ENCODE measurements around the gene CDK17. TPM values are rescaled to one million over a fixed set of nuclear protein-coding genes. Genes with fewer than 3 reads are reported as not detected.

CDK17 gene
- total and polyA plus RNA-seq, 2 donors (not counting 1 experiment from before 2014, with no cell fraction given) = 15.6 to 87.8 TPM

GRCh38 chr12:96366381-96366654, 33.9 kb downstream of the CDK17 start:
- H4K20me1 ChIP-seq (ENCODE audit: control insufficient read depth, insufficient read depth, low read length, poor library complexity, severe bottlenecking) = peaks cover 73% of the 10 kb centered on the region
- H2AFZ ChIP-seq (ENCODE audit: insufficient read depth, low read depth, low read length, poor library complexity, severe bottlenecking) = no peak overlapping the region
- H3K4me1 Mint-ChIP-seq = peaks cover 53% of the 10 kb centered on the region
- peaks cover 0 to 2% of the 10 kb centered on the region in 2 experiments for H3K36me3 ChIP-seq (replicated peaks in 1 of 2; ENCODE audit: control extremely low read depth in 1 of 2, control insufficient read depth in 1 of 2, extremely low read depth in 1 of 2, insufficient read depth in 2 of 2, low read length in 1 of 2)
- H3K4me3 ChIP-seq (ENCODE audit: control extremely low read depth in 1 of 5, extremely low read depth in 1 of 5, insufficient read depth in 1 of 5, low read depth in 2 of 5, low read length in 4 of 5) = no peak overlapping the region
- H3K27ac ChIP-seq (ENCODE audit: low read length in 2 of 2) = no peak overlapping the region
- POLR2A ChIA-PET = no interaction called here
- CTCF ChIA-PET = no interaction called here
- no peaks in the 10 kb centered on the region for H3K9me3 ChIP-seq (ENCODE audit: control extremely low read depth in 1 of 3, control insufficient read depth in 2 of 3, insufficient read depth in 1 of 3, low read length in 2 of 3)
- WGBS (ENCODE audit: insufficient coverage) = no CpG with 5 or more reads among the region's 2 CpGs
- H3K9me3 Mint-ChIP-seq (ENCODE audit: insufficient read depth) = no peaks in the 10 kb centered on the region
- peaks cover 4 to 9% of the 10 kb centered on the region in 2 donors for H3K4me1 ChIP-seq (ENCODE audit: control insufficient read depth in 2 of 2, insufficient read depth in 2 of 2, low read length in 2 of 2)
- intact Hi-C loops (cut with micrococcal nuclease) = loop anchor here (5.0 kb wide), 1 partner anchor 39 kb away; no protein-coding TSS in a partner anchor
- ATAC-seq (ENCODE audit: low read depth) = no peak
- H3K27me3 Mint-ChIP-seq = no peaks in the 10 kb centered on the region
- no peaks in the 10 kb centered on the region for H3K27me3 ChIP-seq (replicated peaks in 1 of 4; ENCODE audit: control extremely low read depth in 1 of 4, control insufficient read depth in 3 of 4, insufficient read depth in 4 of 4, low read length in 3 of 4)
- H3K27ac Mint-ChIP-seq = no peak overlapping the region
- H3K4me2 ChIP-seq (replicated peaks; ENCODE audit: low read depth, low read length, poor library complexity, severe bottlenecking) = no peak overlapping the region
- no peak overlapping the region for H3K9ac ChIP-seq (ENCODE audit: low read length)
- peaks cover 99% of the 10 kb centered on the region for H3K79me2 ChIP-seq (ENCODE audit: control insufficient read depth, insufficient read depth, low read length)
- H3K4me3 Mint-ChIP-seq = no peak overlapping the region
- TF ChIP-seq EZH2 (IDR thresholded peaks at IDR 0.05; ENCODE audit: borderline replicate concordance, insufficient read depth, low read depth, low read length, poor library complexity, severe bottlenecking) (no peak), CTCF (IDR thresholded peaks at IDR 0.05) (no peak)
- DNase-seq = no peak

GRCh38 chr12:96365604-96366380, 34.4 kb downstream of the CDK17 start:
- Histone ChIP-seq H3K27ac (ENCODE audit: low read length in 2 of 2) (no peak overlapping the region), H3K27me3 (replicated peaks in 1 of 4; ENCODE audit: control extremely low read depth in 1 of 4, control insufficient read depth in 3 of 4, insufficient read depth in 4 of 4, low read length in 3 of 4) (no peaks in the 10 kb centered on the region), H3K36me3 (replicated peaks in 1 of 2; ENCODE audit: control extremely low read depth in 1 of 2, control insufficient read depth in 1 of 2, extremely low read depth in 1 of 2, insufficient read depth in 2 of 2, low read length in 1 of 2) (peaks cover 0 to 3% of the 10 kb centered on the region in 2 experiments), H3K79me2 (ENCODE audit: control insufficient read depth, insufficient read depth, low read length) (peaks cover 99% of the 10 kb centered on the region), H3K4me1 (ENCODE audit: control insufficient read depth in 2 of 2, insufficient read depth in 2 of 2, low read length in 2 of 2) (peaks cover 8 to 14% of the 10 kb centered on the region in 2 donors), H4K20me1 (ENCODE audit: control insufficient read depth, insufficient read depth, low read length, poor library complexity, severe bottlenecking) (peaks cover 76% of the 10 kb centered on the region), H3K9ac (ENCODE audit: low read length) (no peak overlapping the region), H3K9me3 (ENCODE audit: control extremely low read depth in 1 of 3, control insufficient read depth in 2 of 3, insufficient read depth in 1 of 3, low read length in 2 of 3) (no peaks in the 10 kb centered on the region), H2AFZ (ENCODE audit: insufficient read depth, low read depth, low read length, poor library complexity, severe bottlenecking) (no peak overlapping the region), H3K4me2 (replicated peaks; ENCODE audit: low read depth, low read length, poor library complexity, severe bottlenecking) (no peak overlapping the region), H3K4me3 (ENCODE audit: control extremely low read depth in 1 of 5, extremely low read depth in 1 of 5, insufficient read depth in 1 of 5, low read depth in 2 of 5, low read length in 4 of 5) (no peak overlapping the region)
- CTCF ChIA-PET = no interaction called here
- Mint-ChIP-seq H3K27ac (no peak overlapping the region), H3K27me3 (no peaks in the 10 kb centered on the region), H3K4me1 (peaks cover 54% of the 10 kb centered on the region), H3K4me3 (no peak overlapping the region), H3K9me3 (ENCODE audit: insufficient read depth) (no peaks in the 10 kb centered on the region)
- ATAC-seq (ENCODE audit: low read depth) (no peak), DNase-seq (no peak)
- intact Hi-C loops (cut with micrococcal nuclease) = loop anchor here (5.0 kb wide), 1 partner anchor 38 kb away; no protein-coding TSS in a partner anchor
- POLR2A ChIA-PET = no interaction called here
- no CpG with 5 or more reads among the region's 2 CpGs for WGBS (ENCODE audit: insufficient coverage)
- no peak for TF ChIP-seq CTCF (IDR thresholded peaks at IDR 0.05)
- TF ChIP-seq EZH2 (IDR thresholded peaks at IDR 0.05; ENCODE audit: borderline replicate concordance, insufficient read depth, low read depth, low read length, poor library complexity, severe bottlenecking) = no peak

Measured in B cell (primary cell).